GM12864 (cell line): Measurements from ENCODE around the gene GRIN2A.

Experiments used
- DNase-seq: peaks from one replicate; pipeline ENCODE4 v3.0.0-alpha.2; 2011; ENCODE audit warnings: low read depth
- H3K4me3 ChIP-seq: 2 replicates; pipeline ENCODE4 v1.5.1; 2011; ENCODE audit warnings: mild to moderate bottlenecking, low read depth, low read length, control low read depth
- CTCF ChIP-seq: IDR thresholded peaks from 2 replicates; pipeline ENCODE4 v1.5.1; 2011; ENCODE audit warnings: low read depth, mild to moderate bottlenecking, moderate library complexity, low read length, control low read depth, inconsistent platforms; ENCODE audit errors: missing control alignments

The GRIN2A gene

DNA sequence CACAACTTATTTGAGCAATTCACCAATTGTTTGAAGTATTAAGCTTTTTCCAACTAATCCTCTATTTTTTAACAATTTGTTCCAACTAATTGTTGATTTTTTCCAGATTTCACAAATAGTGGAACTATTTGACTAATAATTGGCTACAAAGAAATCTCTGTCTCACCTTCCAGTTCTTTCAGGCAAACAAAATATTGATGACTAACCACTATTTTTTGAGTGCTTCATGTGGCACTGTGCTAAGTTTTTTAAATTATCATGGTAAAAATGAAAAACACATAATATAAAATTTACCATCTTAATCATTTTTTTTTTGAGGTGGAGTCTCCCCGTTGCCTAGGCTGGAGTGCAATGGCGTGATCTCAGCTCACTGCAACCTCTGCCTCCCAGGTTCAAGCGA, 24.6 kb upstream of the GRIN2A start:
- DNase-seq, result no peak
- H3K4me3 ChIP-seq, result no peak overlapping the region
- no peak for TF ChIP-seq CTCF

GRCh38 chr16:10206215-10206614, 24.0 kb upstream of the GRIN2A start:
- no peak for TF ChIP-seq CTCF

DNA sequence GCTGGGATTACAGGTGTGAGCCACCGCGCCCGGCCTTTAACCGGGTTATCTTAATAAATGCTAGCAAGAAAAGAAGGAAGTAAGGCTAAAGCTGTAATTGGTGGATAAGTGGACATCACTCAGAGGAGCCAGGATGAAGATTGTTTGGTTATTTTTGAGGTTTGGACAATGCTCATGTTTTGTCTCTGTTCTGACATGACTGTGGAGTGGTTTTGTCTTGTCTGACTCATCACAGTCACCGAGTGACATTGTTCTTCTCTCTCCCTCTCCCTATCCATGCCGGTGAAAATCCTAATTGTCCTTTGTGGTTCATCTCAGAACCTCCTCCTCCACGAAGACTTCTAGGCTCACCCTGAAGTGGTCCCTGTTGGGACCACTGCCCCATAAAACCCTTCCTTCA, 23.5 kb upstream of the GRIN2A start:
- TF ChIP-seq CTCF, result no peak
- DNase-seq, result no peak
- no peak overlapping the region for H3K4me3 ChIP-seq

More at GRCh38 chr16:10206215-10206614, 24.0 kb upstream of the GRIN2A start:
- H3K4me3 ChIP-seq, result no peak overlapping the region
- no peak for DNase-seq

DNA sequence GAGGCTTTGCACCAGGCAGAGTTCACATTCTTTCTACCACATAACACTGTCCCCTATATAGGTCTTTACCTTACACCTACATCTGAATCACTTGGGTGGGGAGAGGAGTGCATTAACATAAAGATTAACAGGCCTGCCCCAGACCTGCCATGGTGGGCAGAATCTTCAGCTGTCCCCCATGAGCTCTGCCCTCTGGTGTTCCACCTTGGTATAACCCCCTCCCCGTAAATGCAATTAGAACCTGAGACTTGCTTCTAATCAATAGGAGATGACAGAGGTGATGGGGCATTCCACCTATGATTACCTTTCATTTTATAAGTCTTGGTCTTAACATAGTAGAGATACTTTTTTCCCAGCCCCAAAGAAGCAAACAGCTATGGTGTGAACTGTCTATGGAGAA, 20.4 kb upstream of the GRIN2A start:
- H3K4me3 ChIP-seq, result no peak overlapping the region
- peak; percentile 34 for TF ChIP-seq CTCF
- DNase-seq, result no peak

- DNase-seq, result no peak
- no peak overlapping the region for H3K4me3 ChIP-seq
- TF ChIP-seq CTCF, result no peak
Observed at GRCh38 chr16:10200637-10201586, 18.7 kb upstream of the GRIN2A start.

- H3K4me3 ChIP-seq, result no peak overlapping the region
- no peak for TF ChIP-seq CTCF
- DNase-seq, result no peak
Observed at GRCh38 chr16:10196999-10197398, 14.8 kb upstream of the GRIN2A start.

DNA sequence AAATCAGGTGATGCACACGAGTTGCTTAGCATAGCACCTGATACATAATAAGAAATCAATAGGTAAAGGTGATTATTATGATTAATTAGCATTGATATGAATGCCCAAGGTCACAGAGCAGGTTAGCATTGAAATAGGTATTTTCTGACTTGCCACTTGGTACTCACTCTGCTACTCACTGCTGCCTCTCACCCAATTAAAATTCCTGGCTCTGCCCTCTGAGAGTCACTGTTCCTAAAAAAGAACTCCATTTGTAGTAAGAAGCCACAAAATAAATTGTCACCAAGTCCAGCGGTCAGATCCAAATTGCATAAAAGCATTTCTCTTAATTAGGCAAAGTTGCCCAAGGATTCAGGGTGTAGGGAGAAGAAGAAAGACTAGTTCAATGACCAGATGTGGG, 8.9 kb upstream of the GRIN2A start:
- no peak for DNase-seq
- H3K4me3 ChIP-seq, result no peak overlapping the region
- TF ChIP-seq CTCF, result no peak
